Measurements from ENCODE around the gene FLII. TPM values are rescaled to one million over a fixed set of nuclear protein-coding genes. Genes with fewer than 3 reads are reported as not detected.
"Not testable (repeated sequence)": the region's sequence is repeated elsewhere in the genome, so short reads cannot be mapped to it uniquely, and the experiment has no call there.

FLII gene
- total and polyA plus RNA-seq, 4 experiments from 2014 or later: 113 to 344 (median 268) TPM

- DNase-seq; H3K27me3 ChIP-seq (ENCODE audit: insufficient read depth, low read length); H3K4me1 Mint-ChIP-seq; intact Hi-C loops (cut with micrococcal nuclease); H3K36me3 ChIP-seq (ENCODE audit: insufficient read depth, low read length); H3K4me1 ChIP-seq (ENCODE audit: insufficient read depth, low read length); H3K4me3 Mint-ChIP-seq; H3K27ac ChIP-seq (ENCODE audit: low read depth, low read length); H3K27me3 Mint-ChIP-seq; H3K4me3 ChIP-seq (ENCODE audit: low read length in 2 of 2); H3K9me3 ChIP-seq (ENCODE audit: control insufficient read depth in 1 of 2, low read length in 2 of 2); H3K36me3 Mint-ChIP-seq; H3K9me3 Mint-ChIP-seq: not testable (repeated sequence)
- H3K27ac Mint-ChIP-seq: peak overlapping the region in 1 of 7 donors; percentile 86
- ChIA-PET CTCF (ENCODE audit: partially characterized antibody) (interaction anchor here (1.2 to 2.2 kb wide), 4 partner anchors 15 to 75 kb away, joined by 4 to 5 read pairs (median 4); no protein-coding TSS in a partner anchor), POLR2A (ENCODE audit: partially characterized antibody) (interaction anchor here (3.1 kb wide), 1 partner anchor 34 kb away, joined by 14 read pairs; the partner anchor contains the start of gene ALKBH5)
These were observed 41.6 kb downstream of the FLII start for GRCh38 chr17:18216906-18217305.

DNA sequence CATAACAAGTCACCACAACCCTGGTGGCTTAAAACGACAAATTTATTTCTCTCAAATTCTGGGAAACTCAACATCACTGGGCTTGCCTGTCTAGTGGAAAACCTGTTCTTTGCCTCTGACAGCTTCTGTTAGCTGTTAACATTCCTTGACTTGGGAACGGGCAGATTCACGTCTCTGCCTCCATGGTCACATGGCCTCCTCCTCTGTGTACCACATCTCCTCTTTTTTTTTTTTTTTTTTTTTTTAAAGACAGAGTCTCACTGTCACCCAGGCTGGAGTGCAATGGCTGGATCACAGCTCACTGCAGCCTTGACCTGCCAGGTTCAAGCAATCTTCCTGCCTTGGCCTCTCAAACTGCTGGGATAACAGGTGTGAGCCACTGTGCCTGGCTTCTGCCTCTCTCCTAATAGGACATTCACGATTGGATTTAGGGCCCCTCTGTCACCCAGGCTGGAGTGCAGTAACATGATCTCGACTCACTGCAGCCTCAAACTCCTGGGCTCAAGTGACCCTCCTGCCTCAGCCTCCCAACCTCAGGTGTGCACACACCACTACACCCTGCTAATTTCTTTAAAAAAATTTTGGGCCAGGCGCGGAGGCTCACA, 44.8 kb downstream of the FLII start:
- Histone ChIP-seq H3K36me3 (ENCODE audit: insufficient read depth, low read length) (peaks cover 21% of the 10 kb centered on the region), H3K9me3 (ENCODE audit: control insufficient read depth in 1 of 2, low read length in 2 of 2) (no peaks in the 10 kb centered on the region), H3K4me3 (ENCODE audit: low read length in 2 of 2) (no peak overlapping the region), H3K27ac (ENCODE audit: low read depth, low read length) (no peak overlapping the region), H3K4me1 (ENCODE audit: insufficient read depth, low read length) (no peaks in the 10 kb centered on the region), H3K27me3 (ENCODE audit: insufficient read depth, low read length) (no peaks in the 10 kb centered on the region)
- DNase-seq: no peak
- Mint-ChIP-seq H3K27me3 (no peaks in the 10 kb centered on the region), H3K4me1 (peaks cover 0 to 9% (median under 1%) of the 10 kb centered on the region in 4 donors), H3K36me3 (peaks cover 13 to 26% of the 10 kb centered on the region in 2 donors), H3K9me3 (no peaks in the 10 kb centered on the region), H3K4me3 (no peak overlapping the region), H3K27ac (peak overlapping the region in 2 of 7 donors; percentile 12 to 22)
- ChIA-PET CTCF (ENCODE audit: partially characterized antibody) (no interaction called here), POLR2A (ENCODE audit: partially characterized antibody) (no interaction called here)
- intact Hi-C loops (cut with micrococcal nuclease): no loop called here

DNA sequence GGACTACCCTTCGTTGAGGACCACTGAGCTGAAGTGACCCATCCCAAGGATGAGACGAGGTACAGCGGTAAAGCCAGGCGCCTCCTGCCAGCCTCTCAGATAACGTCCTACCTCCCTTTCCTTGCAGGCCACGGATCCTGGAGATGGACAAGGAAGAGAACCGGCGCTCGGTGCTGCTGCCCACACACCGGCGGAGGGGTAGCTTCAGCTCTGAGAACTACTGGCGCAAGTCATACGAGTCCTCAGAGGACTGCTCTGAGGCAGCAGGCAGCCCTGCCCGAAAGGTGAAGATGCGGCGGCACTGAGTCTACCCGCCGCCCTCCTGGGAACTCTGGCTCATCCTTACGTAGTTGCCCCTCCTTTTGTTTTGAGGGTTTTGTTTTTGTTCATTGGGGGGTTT, 50.4 kb downstream of the FLII start:
- Histone ChIP-seq H3K4me1 (ENCODE audit: insufficient read depth, low read length) (no peaks in the 10 kb centered on the region), H3K27me3 (ENCODE audit: insufficient read depth, low read length) (no peaks in the 10 kb centered on the region), H3K36me3 (ENCODE audit: insufficient read depth, low read length) (peaks cover 60% of the 10 kb centered on the region), H3K9me3 (ENCODE audit: control insufficient read depth in 1 of 2, low read length in 2 of 2) (no peaks in the 10 kb centered on the region), H3K27ac (ENCODE audit: low read depth, low read length) (no peak overlapping the region), H3K4me3 (ENCODE audit: low read length in 2 of 2) (no peak overlapping the region)
- CTCF ChIA-PET (ENCODE audit: partially characterized antibody): no interaction called here
- Mint-ChIP-seq H3K27me3 (no peaks in the 10 kb centered on the region), H3K4me3 (no peak overlapping the region), H3K36me3 (peaks cover 30 to 64% of the 10 kb centered on the region in 2 donors), H3K4me1 (peaks cover 0 to 10% (median 2%) of the 10 kb centered on the region in 4 donors), H3K27ac (peak overlapping the region in 1 of 7 donors; percentile 55), H3K9me3 (peaks cover 0 to 2% (median 0%) of the 10 kb centered on the region in 8 donors)
- no peak for DNase-seq
- intact Hi-C loops (cut with micrococcal nuclease): no loop called here
- POLR2A ChIA-PET (ENCODE audit: partially characterized antibody): no interaction called here

- no peak for DNase-seq
- ChIA-PET CTCF (ENCODE audit: partially characterized antibody) (interaction anchor here (1.5 kb wide), 1 partner anchor 11 kb away, joined by 3 read pairs; no protein-coding TSS in a partner anchor), POLR2A (ENCODE audit: partially characterized antibody) (no interaction called here)
- no peak overlapping the region for H3K4me3 Mint-ChIP-seq
- Histone ChIP-seq H3K4me3 (ENCODE audit: low read length in 2 of 2) (no peak overlapping the region), H3K36me3 (ENCODE audit: insufficient read depth, low read length) (peaks cover 60% of the 10 kb centered on the region), H3K27me3 (ENCODE audit: insufficient read depth, low read length) (no peaks in the 10 kb centered on the region), H3K9me3 (ENCODE audit: control insufficient read depth in 1 of 2, low read length in 2 of 2) (no peaks in the 10 kb centered on the region), H3K4me1 (ENCODE audit: insufficient read depth, low read length) (no peaks in the 10 kb centered on the region), H3K27ac (ENCODE audit: low read depth, low read length) (no peak overlapping the region)
- H3K27ac Mint-ChIP-seq: no peak overlapping the region
- H3K36me3 Mint-ChIP-seq: peaks cover 30 to 64% of the 10 kb centered on the region in 2 donors
- H3K27me3 Mint-ChIP-seq: no peaks in the 10 kb centered on the region
- H3K4me1 Mint-ChIP-seq: peaks cover 0 to 10% (median 3%) of the 10 kb centered on the region in 4 donors
- peaks cover 0 to 2% (median 0%) of the 10 kb centered on the region in 8 donors for H3K9me3 Mint-ChIP-seq
- intact Hi-C loops (cut with micrococcal nuclease): no loop called here
These were observed 51.6 kb downstream of the FLII start for GRCh38 chr17:18206962-18207361.

DNA sequence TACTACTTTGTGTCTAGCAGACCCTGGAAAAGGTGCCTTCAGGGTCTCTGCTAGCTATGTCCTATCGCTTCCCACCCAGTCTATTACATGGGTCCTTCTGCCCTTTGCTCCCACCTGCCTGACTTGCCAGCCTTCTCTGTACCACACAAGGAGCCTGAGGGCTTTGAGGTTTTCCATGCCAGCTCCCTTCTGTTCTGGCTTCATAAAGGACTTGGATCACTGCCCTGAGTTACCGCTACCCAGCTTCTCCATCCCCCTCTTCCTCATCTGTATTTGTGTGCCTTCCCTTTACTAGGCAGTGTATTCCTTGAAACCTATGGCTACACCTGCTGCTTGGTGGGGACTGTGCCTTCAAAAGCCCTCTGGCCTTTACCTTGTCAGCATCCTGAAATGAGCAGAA, 52.7 kb downstream of the FLII start:
- Mint-ChIP-seq H3K27me3 (no peaks in the 10 kb centered on the region), H3K36me3 (peaks cover 27 to 69% of the 10 kb centered on the region in 2 donors), H3K4me1 (peaks cover 2 to 16% (median 6%) of the 10 kb centered on the region in 4 donors), H3K4me3 (no peak overlapping the region), H3K9me3 (peaks cover 0 to 2% (median 0%) of the 10 kb centered on the region in 8 donors), H3K27ac (peak overlapping the region in 2 of 7 donors; percentile 27 to 75)
- H3K27ac ChIP-seq (ENCODE audit: low read depth, low read length): no peak overlapping the region
- POLR2A ChIA-PET (ENCODE audit: partially characterized antibody): interaction anchor here (0.7 kb wide), 1 partner anchor 20 kb away, joined by 3 read pairs; the partner anchor contains the start of gene LLGL1
- CTCF ChIA-PET (ENCODE audit: partially characterized antibody): interaction anchor here (1.5 kb wide), 1 partner anchor 12 kb away, joined by 3 read pairs; no protein-coding TSS in a partner anchor
- H3K9me3 ChIP-seq (ENCODE audit: control insufficient read depth in 1 of 2, low read length in 2 of 2): no peaks in the 10 kb centered on the region
- peaks cover 58% of the 10 kb centered on the region for H3K36me3 ChIP-seq (ENCODE audit: insufficient read depth, low read length)
- H3K4me3 ChIP-seq (ENCODE audit: low read length in 2 of 2): no peak overlapping the region
- intact Hi-C loops (cut with micrococcal nuclease): no loop called here
- DNase-seq: no peak
- H3K4me1 ChIP-seq (ENCODE audit: insufficient read depth, low read length): peaks cover 4% of the 10 kb centered on the region
- no peaks in the 10 kb centered on the region for H3K27me3 ChIP-seq (ENCODE audit: insufficient read depth, low read length)

- no peak for DNase-seq
- Histone ChIP-seq H3K27me3 (ENCODE audit: insufficient read depth, low read length) (no peaks in the 10 kb centered on the region), H3K27ac (ENCODE audit: low read depth, low read length) (no peak overlapping the region), H3K4me3 (ENCODE audit: low read length in 2 of 2) (no peak overlapping the region), H3K9me3 (ENCODE audit: control insufficient read depth in 1 of 2, low read length in 2 of 2) (no peaks in the 10 kb centered on the region), H3K4me1 (ENCODE audit: insufficient read depth, low read length) (peaks cover 21% of the 10 kb centered on the region), H3K36me3 (ENCODE audit: insufficient read depth, low read length) (peaks cover 49% of the 10 kb centered on the region)
- H3K36me3 Mint-ChIP-seq: peaks cover 18 to 66% of the 10 kb centered on the region in 2 donors
- H3K4me3 Mint-ChIP-seq: no peak overlapping the region
- POLR2A ChIA-PET (ENCODE audit: partially characterized antibody): no interaction called here
- peak overlapping the region in 1 of 7 donors; percentile 29 for H3K27ac Mint-ChIP-seq
- intact Hi-C loops (cut with micrococcal nuclease): no loop called here
- CTCF ChIA-PET (ENCODE audit: partially characterized antibody): interaction anchor here (1.4 kb wide), 1 partner anchor 10 kb away, joined by 6 read pairs; no protein-coding TSS in a partner anchor
- peaks cover 0 to 2% (median 0%) of the 10 kb centered on the region in 8 donors for H3K9me3 Mint-ChIP-seq
- H3K4me1 Mint-ChIP-seq: peaks cover 11 to 29% (median 24%) of the 10 kb centered on the region in 4 donors
- H3K27me3 Mint-ChIP-seq: no peaks in the 10 kb centered on the region
These were observed 55.2 kb downstream of the FLII start for GRCh38 chr17:18203308-18203707.

- POLR2A ChIA-PET (ENCODE audit: partially characterized antibody): interaction anchor here (1.2 kb wide), 1 partner anchor 11 kb away, joined by 3 read pairs; no protein-coding TSS in a partner anchor
- CTCF ChIA-PET (ENCODE audit: partially characterized antibody): no interaction called here
- H3K4me1 ChIP-seq (ENCODE audit: insufficient read depth, low read length): peaks cover 30% of the 10 kb centered on the region
- H3K36me3 ChIP-seq (ENCODE audit: insufficient read depth, low read length): peaks cover 50% of the 10 kb centered on the region
- peaks cover 26 to 68% of the 10 kb centered on the region in 2 donors for H3K36me3 Mint-ChIP-seq
- intact Hi-C loops (cut with micrococcal nuclease): no loop called here
- peak overlapping the region in 5 of 7 donors; percentile 9 to 77 (median 27) for H3K27ac Mint-ChIP-seq
- H3K4me3 ChIP-seq (ENCODE audit: low read length in 2 of 2): no peak overlapping the region
- H3K9me3 Mint-ChIP-seq: no peaks in the 10 kb centered on the region
- H3K27me3 Mint-ChIP-seq: no peaks in the 10 kb centered on the region
- H3K4me1 Mint-ChIP-seq: peaks cover 23 to 51% (median 37%) of the 10 kb centered on the region in 4 donors
- no peaks in the 10 kb centered on the region for H3K9me3 ChIP-seq (ENCODE audit: control insufficient read depth in 1 of 2, low read length in 2 of 2)
- DNase-seq: no peak
- peak overlapping the region in 1 of 8 donors; percentile 11 for H3K4me3 Mint-ChIP-seq
- H3K27me3 ChIP-seq (ENCODE audit: insufficient read depth, low read length): no peaks in the 10 kb centered on the region
- H3K27ac ChIP-seq (ENCODE audit: low read depth, low read length): no peak overlapping the region
These were observed 57.4 kb downstream of the FLII start for GRCh38 chr17:18201108-18201507.

Measured in CD4-positive, alpha-beta memory T cell (primary cell).